Fibroblast of gingiva (primary cell): Measurements from ENCODE around the gene RNF220.

ENCODE experiments used
- DNase-seq: peaks from one replicate; pipeline ENCODE4 v3.0.0-alpha.2; 2011; ENCODE audit warnings: low read depth

The RNF220 gene

DNA sequence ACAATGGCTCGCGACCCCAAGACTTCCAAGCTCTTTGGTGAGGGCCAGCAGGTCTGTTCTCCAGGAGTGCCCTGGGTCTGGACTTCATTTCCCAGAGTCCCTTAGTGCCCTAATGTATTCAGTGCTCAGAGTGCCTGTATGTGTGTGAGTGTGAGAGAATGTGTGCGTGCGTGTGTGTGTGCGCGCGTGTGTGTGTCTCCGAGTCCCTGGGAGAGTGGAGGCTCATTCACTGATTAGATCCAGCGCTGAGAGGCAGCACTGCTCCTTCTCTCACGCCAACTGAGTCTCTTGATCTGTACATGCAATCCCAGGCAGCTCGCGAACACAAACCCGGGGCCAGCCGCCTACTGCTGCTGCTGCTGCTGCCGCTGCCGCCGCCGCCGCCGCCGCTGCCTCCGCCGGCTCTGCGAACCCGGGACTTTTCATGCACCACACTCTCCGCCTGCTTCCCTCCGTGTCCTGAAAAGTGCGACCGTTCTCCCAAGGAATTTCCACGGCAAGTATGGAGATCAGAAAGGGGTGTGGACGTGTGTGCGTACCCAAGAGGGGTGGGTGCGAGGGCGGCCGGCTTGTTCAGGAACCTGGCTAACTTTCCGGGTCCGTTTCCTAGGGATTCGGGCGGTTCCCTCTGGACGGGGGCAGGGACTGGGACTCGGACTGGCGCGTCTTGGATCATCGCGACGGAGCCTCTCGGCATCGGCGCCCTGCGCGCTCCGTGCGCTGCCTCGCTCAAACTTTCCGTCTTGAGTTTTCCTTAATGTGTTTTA lies at the start of gene RNF220:
Gene RNF220, plus strand, starts transcription at position 225 of the 767 bp plus-strand sequence.
- peak; percentile 57 for DNase-seq

DNA sequence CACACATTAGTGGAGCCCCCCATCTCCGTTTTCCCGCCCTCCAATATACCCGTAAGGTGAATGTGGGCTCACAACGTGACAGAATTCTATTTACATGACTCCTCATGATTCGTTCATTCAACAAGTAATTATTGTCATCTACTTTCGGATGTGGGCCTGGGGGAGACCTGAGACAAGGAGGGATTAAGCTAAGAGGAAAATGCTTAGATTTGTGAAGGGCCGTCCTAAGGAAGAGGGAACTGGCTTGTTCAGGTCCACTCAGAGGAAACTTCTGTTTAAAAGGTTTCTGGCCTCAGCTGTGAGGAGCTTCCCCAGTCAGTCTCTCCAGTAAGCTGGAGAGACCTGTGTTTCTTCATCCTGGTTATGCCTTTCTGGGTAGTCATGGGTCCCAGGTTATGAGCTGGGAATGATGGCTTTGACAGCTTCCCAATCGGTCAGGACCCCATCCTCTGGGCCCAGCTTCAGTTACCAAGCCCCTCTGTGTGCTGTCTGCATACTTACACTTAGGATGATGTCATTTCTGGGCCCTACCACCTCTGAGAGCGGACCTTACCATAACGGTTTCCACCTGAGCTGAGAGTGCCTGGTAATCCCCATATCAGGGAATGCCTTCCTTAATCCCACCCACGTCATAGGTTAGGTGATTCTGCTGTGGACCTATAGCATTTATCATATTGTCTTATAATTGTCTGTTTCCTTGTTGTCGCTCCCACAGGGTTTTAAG lies 49.3 kb upstream of the RNF220 start:
- DNase-seq: no peak

DNA sequence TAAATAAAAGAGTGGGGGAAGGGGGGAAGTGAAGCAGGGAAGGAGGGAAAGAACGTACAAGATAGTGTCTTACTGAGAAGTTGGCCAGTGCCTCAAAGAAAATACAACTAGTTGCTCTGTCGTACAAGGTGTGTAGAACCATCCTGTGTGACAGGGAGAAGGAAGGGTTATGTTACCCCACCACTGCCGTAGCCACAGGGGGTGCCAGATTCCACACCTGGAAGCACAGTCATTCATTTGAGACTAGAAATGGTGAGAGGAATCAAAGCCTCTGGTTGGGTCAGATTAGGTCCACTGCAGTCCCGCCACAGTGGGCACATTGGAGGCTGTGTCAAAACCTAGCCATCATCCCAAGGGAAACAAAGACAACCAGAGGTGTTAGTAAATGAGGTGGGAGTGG lies 47.3 kb upstream of the RNF220 start:
- DNase-seq: no peak

DNA sequence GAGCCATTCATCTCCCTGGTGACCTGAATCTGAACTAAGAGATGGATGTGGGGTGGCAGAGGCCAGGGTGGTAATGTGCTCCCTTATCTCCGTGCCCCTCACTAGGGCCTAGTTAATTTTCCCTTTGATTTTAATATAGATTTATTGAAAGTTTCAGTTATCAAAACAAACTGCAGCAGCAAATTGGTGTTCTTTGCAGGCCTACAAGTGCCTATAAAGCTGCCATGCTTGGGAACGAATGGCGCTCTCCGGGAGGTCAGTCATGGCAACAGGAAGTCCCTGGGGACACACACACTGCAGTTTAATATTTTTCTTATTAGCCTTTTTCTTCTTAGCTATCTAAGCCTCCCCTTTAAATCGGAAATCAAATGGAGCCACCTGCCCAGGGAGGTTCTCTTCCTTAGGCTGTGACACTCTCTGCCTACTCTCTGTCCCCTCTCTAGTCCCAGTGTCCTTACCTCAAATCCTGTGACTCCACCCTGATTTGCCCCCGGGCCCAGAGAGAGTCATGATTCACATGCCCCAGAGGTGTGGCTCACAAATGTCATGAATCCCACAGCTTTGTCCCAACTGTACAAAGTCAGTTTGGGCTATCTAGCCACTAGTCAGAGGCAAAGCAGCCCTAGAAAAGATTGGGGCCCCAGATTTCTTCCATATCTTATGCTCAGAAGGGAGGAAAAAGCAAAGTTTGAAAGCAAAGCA lies 45.7 kb upstream of the RNF220 start:
- DNase-seq: no peak

DNA sequence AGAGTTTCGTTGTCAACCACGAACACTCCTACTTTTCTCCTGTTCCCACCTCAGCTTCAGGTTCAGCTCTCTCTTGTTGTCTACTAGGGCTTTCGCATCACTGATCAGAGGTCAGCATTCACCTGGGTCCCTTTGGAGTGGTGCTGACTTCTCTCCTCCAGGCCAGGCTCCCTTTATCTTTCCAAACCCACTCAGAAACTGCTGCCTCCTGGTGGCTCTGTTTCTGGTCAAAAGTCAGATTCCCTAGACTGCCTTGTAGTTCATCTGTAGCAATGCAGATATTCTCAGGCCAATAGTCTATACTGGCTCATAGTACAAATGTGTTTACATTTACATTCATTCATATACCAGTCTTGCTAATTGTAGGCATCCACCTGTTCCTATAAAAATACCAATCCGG lies 43.6 kb upstream of the RNF220 start:
- DNase-seq: no peak

DNA sequence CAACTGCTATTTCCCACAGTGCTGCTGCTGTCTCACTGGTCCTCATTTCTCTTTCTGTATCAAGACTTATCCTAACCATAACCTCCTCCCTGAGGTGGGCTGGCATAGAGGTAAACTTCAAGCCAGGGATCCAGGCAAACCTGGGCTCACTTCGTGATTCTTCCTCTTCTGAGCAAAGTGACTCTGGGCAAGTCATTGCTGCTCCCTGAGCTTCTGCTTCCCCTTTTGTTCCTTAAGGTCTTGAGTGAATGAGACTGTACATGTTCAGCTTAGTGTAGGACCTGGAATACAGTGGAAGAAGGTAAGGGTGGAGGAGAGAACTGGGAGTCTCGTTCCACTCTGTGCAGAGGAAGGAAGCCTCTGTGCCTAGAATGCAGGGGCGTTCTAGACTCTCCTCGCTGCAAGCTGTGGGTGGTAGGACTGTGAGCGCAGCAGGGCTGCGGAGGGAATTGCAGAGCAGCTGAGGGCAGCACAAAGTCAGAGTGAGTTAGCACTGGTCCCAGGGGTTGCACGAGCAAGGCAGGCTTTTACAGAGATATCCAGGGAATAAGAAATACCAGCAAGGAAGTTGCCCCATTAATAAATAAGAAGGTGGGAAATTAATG lies 38.6 kb upstream of the RNF220 start:
- no peak for DNase-seq

DNA sequence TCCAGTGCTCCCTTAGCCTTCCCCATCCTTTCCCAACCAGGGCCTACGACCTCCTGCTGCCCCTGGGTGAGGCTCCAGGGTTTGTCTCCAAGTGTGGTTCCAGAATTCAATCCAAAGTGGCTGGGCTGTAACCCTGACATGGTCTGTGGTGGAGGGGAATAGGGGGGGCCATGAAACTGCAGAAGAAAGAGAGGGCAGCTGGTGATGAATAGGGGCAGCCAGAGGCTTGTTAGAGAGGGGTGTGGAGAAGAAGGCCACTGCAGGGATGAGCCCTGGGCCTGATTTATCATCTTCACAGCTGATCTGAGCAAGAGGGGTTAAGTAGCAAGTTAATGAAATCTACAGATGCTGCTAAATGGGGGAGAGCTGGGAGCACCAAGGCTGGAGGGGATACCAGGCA lies 37.1 kb upstream of the RNF220 start:
- no peak for DNase-seq

DNA sequence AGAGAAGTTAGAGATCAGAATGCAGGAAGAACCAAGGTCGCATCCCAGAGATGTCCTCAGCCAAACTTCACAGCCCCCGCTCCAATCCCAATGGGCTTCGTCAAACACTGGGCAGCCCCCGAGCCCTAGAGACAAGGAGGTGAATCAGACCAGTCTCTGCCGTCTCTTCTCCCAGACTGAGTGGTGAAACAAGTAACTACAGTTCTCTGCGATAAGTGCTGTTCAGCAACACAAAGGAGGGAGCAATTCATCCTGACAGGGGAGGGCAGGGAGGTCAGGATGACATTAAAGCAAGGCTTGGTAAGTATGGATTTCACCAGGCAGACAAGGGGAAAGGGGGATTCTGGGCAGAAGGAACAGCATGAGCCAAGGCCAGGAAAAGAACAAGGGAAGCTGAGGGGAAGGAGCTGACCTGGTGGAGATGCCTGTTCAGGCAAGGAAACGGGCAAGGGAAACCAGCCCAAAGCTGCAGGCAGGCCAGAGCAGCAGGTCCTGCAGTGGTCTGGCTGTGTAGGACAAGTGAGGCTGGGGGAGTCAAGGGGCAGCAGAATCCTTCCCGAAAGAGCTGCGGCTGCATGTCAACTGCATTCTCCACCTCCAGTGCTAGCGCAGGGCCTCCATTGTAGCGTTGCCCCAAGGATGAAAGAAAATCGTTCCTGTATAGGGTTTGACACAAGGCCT lies 36.4 kb upstream of the RNF220 start:
- no peak for DNase-seq

DNA sequence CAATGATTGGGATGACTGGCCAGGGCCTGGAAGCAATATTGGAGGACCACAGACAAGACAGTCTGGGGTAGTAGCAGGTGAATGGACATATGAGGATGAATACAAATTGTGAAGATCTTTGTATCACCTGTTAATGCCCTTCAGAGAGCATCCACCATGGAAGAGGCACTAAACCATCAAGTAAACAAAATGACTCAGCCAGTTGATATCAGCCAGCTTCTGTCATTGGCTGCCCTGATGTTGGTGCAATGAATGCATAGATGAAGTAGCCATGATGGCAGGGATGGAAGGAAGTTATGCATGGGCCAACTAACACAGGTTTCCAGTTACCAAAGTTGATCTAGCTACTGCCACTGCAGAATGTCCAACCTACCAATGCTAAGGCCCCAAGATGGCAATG lies 33.8 kb upstream of the RNF220 start:
- DNase-seq: no peak

DNA sequence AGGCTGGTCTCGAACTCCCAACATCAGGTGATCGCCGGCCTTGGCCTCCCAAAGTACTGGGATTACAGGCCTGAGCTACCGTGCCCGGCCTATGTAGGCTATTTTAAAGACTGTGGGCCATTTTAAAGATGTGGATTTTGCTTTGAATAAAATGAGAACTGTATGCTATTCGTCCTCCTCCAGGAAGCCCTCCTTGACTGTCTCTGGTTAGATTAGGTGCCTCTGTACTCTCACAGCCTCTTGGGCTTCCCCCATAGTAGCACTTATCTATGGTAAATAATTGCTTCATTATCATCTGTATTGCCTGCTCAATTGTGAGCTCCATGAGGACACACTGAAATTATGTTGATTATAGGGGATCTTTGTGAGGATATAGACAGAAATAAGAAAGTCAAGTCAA lies 29.5 kb upstream of the RNF220 start:
- no peak for DNase-seq

DNA sequence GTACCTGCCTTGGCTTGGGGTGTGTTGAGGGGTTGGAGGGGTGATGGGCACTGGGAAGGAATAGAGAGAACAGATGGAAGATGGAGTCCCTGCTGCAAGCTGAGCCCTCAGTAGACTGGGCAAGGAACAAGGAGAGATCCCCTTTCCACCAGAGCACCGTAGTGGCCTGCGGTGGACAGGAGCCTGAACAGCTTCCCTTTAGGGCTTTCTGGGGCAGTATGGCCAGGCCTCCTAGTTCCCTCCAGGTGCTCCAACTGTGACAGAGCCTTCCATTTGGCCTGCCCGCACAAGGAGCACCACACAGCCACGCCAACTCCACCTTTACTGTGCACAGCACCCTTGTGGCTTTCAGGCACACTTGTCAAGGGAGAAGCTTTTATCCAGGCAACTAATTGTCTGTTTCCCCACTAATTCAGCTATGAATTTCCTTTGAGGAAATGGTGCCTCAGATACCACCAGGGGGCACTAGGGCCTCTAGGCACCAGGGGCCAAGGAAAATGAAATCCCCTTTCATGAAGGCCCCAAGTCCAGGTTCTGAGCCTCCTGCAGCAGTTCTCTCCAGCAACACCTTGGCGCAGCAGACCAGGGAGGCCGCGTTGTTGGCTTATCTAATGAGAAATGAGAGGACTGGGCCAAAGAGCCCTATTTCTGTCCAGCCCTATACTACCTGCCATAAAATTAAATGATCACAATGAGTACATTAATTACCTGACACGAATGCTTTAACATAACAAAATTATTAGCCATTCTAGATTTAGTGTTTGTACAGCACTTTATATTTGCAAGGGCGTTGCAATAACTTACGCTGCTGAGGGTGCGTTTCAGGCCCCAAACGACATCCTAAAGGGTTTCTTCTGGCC lies 26.9 kb upstream of the RNF220 start:
- peak; percentile 35 for DNase-seq

DNA sequence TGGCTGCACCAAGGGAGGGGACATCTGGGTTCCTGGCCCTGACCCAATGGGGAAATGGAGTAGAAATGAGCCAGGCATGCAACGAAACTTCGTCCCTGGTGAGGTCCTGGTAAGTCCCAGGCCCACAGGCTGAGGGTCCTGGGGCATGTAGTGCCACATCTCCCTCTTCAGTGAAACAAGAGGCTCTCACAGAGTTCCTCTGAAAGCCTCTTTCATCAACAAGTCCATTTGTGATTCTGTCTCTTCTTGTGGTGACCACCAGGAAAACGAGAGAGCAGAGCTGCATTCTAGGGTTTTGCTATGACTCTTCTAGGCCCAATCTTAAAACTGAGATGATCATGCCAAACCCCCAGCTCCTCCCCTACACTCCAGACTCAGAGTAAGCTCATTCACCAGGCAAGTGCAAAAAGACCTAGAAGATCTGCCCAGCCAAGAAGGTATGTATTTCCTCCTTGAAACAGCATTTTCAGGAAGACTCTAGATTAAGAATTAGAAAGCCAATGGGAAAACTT lies 24.3 kb upstream of the RNF220 start:
- no peak for DNase-seq

DNA sequence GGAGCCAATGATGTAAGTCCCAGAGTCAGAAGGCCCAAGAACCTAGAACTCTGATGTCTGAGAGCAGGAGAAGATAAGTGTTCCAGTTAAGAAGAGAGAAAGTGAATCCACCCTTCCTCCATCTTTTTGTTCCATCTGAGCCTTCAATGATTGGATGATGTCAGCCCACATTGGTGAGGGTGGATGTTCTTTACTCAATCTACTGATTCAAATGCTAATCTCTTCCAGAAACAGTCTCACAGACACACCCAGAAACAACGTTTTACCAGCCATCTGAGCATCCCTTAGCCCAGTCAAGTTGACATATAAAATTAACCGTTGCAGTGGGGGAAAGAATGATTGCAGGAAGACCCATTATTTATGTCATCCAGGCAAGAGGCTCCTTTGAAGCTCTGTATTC lies 16.5 kb upstream of the RNF220 start:
- no peak for DNase-seq

DNA sequence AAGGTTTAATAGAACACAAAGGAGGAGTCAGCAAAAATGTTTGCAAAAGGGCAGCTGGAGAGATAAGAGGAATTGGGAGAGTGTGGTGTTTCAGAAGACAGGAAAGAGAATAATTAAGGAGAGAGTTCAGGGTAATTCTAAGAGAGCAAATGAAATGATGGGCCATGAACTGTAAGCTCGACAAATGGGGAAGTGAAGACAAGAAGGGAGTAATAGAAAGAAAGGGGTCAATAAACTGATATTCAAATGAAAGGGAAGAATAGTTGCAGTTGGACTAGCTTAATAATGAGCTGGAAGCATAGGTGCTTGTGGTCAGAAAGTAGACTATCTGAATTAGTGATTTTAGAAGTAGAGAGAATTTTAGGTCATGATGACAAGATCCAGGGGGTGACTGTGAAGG lies 15.6 kb upstream of the RNF220 start:
- no peak for DNase-seq

DNA sequence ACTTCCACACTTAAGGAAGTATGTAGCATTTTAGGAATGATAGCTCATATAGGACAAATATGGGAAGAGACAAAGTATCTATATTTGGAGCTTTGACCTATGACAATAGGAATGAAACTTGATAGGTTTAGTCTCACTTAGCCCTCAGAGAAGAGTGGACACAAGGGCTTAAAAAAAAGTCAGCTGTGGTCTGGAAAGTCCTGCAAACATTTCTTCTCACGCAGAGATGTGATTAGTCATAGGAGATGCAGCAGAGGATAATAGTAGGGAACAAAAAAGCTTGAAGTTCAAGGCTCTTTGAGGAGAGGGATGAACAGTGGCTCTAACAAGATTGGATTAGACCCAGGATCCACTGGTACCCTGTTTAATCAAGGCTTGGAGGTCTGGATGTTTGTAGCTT lies 14.8 kb upstream of the RNF220 start:
- peak; percentile 64 for DNase-seq

DNA sequence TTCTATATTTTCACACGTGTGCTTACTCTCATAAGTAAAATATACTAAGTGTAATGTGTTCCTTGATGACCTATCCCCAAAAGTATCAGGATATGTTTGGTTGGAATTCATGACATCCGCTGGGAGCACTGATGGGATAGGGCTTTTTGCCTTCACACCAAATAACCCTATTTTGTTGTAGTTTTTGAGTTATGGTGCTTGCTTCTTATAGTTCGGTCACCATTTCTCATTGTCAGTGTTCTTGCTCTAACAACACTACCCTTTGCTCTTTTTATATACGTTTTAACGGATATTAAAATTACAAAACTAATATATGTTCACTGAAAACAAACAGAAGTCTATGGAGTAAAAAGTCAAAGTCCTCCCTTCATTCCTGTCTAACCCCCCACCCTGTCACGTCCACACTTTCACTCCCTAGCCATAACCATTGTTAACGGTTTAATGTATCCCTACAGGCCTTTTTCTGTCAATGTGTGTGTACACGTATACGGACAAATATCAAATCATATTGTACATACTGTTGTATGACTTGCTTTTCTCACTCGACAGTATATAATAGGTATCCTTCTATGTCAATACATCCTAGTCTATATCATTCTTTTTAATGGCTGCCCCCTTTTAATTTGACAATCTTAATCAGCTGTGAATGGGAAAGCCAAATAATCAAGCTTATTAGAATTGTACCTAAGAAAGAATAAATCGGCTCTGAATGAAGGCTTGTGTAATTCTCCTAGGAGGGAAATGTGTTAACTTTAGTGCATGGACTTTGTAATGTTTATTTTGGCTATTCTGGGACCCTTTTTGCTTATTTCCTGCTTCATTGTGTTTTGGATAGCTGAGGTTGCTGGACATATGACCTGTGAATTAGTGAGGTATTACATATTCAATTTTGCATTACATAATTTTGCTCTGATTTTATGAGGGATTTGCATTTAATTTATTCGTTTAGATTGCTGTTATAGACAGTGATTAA lies 3.5 kb upstream of the RNF220 start:
- DNase-seq: no peak

DNA sequence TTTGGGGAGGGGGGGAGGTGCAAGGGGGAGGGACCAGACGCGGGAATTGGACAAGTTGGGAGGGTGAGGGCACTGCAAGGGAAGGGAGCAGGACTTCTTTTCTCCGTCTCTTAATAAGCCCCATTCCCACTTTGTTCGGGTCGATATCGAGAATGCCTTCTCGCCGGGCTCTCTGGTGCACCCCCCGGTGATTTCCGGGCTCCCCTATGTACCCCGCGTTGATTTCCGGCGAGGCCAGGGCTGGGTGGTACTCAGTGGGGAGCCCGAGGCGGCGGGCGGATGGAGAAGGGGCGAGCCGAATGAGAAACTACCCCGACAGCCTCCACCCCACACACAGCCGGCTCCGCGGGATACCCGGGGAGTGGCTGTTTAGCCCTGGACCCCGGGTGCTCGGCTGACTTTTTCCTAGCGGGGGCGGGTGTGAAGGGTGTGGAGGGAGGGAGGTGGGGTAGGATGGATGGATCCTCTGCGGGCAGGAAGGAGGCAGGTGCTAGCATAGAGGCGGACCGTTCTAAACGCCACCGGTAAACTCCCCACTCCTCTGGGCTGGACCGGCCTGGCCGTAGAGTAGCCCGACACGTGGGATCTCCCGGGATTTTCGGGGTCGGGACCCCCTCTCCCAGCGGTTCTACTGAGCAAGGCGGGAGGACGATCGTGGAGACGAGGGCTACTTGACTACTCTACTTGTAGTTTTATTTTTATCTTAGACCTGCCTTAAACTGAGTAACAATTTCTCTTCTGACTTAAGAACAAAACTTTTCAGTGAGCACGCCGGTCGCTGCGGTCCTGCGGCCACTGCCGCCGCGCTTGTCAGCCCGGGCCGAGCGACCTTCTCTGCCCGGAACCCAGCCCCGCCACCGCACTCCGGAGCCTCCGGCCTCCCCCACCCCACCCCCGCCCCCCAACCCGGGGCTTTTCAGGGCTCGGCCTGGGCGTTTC lies 1.0 kb downstream of the RNF220 start:
- no peak for DNase-seq

DNA sequence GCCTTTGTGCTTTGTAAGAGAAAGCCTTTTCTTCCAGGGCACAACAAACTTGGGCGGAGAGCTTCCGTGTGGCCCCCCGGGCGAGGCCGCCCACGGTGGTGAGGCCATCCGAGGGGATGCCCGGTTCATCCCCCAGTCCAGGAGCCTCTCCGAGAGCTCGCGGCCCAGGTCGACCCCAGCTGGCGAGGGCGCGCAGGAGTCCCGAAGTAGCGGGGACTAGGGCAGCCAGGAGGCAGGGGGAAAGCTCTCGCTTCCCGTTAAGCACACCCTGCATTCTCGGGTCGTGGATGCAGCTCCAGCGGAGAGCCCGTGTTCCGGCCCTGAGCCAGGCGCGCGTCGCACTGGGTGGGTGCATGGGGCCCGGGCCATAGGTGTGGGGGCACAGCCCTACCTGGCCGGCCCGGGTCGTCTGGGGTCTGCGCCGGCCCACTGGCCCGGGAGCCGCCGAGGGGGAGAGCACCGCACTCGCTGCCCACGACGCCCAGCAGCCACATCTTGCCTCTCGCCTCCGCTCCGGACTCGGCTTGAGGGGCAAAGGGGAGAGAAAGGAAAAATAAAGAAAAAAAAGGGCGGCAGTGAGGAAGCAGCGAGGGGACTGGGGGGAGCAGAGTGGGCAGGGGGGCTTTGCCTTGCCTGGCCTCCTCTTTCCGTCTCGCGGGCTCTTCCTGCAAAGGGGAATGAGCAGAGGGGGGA lies 1.8 kb downstream of the RNF220 start:
- no peak for DNase-seq
